Right forelimb (tissue), 1 donor: ENCODE results near the gene AWAT1.
"Not testable (repeated sequence)": the region's sequence is repeated elsewhere in the genome, so short reads cannot be mapped to it uniquely, and the experiment has no call there.

ENCODE experiments used
- DNase-seq: peaks from one replicate; pipeline ENCODE4 v3.0.0-alpha.2; 2018

AWAT1 gene

DNA sequence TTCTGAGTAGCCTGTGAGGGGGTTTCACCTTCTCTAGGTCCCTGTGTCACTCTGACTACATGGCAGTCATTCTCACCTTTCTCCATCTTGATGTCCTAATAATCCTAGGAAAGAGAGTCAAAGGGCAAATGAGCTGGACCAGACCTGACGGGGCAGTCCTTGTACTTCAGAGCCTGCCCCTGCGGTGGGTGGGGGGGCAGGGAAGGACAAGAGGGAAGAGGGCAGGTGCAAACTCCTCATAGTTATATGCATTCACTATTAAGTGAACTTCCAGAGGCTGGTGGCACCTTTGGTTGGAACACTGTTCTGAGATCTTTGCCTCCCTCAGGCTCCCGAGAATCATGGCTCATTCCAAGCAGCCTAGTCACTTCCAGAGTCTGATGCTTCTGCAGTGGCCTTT lies at the start of gene AWAT1:
TSS of gene AWAT1 (plus strand) at position 301 of the 400 bp plus-strand sequence. CDS start at position 342, 41 bp downstream.
- DNase-seq: no peak

DNA sequence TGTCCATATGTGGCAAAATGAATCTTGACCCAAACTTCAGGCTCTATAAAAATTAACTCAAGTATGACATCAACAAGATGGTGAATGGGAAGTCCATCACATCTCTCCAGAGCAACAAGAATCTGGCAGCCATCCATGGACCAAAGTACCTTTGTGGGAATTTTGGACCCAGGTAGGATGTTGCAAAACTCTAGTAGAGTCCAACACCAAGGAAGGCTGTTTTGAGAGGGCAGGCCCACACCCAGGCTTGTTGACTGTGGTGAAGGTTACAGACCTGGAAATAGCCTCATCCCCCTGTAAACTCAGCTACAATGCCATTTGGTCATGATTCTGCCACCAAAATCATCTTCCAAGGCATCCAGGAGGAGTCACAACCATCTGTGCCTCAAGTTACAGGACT lies 44.2 kb upstream of the AWAT1 start:
- no peak for DNase-seq

DNA sequence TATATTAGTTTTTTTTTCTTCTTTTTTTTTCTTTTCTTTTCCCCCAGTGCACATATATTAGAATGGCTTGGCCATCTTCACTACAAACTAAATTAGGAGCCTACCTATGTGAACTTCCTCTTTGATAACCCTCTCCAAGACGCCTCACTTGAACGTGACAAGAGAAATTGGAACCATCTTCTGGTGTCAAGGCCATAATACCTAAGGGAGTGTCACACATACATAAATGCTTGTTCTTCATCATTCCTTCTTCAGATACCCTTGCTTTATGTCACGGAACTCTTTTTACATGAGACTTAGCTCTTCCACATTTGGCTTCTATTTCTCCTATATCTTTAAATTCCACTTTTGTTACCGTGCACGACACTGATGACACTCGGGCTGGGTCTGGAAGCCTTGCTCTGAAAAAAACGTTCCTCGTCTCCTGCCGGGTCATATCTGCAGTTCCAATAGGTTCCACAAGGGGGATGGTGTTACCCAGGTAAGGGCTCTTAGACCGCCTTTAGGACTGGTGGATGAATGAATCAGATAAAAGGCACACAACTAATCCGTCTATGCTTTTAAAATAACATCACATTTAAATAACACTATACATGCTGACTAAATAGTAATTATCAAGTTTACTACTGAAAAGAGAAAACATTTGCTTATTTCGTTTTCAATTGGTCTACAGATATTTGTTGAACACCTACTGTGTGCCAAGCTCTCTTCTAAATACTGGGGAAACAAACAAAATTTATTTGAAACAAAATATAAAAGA lies 37.3 kb upstream of the AWAT1 start:
- no peak for DNase-seq

DNA sequence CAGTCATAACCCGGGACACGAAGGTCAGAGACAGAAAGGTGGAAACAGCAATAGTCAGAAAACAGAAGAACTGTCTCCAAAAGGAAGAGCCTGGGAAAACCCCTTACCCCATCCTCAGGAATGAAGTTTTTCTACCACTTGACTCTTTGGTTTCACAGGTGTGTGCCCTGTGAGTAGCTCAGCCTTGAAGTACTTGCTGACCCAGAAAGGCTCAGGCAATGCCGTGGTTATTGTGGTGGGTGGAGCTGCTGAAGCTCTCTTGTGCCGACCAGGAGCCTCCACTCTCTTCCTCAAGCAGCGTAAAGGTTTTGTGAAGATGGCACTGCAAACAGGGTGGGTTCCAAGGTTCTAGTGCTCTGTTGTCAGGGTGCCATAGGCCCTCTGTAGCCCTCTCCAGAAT lies 32.7 kb upstream of the AWAT1 start:
- DNase-seq: no peak

DNA sequence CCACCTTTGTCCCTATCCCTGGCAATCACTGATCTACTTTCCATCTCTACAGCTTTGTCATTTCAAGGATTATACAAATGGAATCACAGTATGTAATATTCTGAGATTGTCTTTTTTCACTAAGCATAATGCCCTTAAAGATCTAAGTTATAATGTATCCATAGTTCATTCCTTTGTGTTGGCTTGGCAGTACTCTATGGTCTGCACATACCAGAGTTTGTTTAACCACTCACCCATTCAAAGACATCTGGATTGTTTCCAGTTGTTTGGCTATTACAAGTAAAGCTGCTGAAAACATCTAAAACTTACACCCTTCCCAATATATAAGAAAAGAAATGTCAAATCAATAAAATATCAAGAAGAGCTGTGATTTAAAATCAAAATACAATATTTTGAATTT lies 26.0 kb upstream of the AWAT1 start:
- no peak for DNase-seq

DNA sequence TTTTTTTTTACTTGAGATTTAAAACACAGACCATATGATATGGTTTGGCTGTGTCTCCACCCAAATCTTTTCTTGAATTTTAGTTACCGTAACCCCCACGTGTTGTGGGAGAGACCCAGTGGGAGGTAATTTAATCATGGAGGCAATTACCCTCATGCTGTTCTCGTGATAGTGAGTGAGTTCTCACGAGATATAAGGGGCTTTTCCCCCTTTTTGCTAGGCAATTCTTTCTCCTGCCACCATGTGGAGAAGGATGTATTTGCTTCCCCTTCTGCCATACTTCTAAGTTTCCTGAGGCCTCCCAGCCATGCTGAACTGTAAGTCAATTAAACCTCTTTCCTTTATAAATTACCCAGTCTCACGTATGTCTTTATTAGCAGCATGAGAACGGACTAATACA lies 24.9 kb upstream of the AWAT1 start:
- not testable (repeated sequence) for DNase-seq

DNA sequence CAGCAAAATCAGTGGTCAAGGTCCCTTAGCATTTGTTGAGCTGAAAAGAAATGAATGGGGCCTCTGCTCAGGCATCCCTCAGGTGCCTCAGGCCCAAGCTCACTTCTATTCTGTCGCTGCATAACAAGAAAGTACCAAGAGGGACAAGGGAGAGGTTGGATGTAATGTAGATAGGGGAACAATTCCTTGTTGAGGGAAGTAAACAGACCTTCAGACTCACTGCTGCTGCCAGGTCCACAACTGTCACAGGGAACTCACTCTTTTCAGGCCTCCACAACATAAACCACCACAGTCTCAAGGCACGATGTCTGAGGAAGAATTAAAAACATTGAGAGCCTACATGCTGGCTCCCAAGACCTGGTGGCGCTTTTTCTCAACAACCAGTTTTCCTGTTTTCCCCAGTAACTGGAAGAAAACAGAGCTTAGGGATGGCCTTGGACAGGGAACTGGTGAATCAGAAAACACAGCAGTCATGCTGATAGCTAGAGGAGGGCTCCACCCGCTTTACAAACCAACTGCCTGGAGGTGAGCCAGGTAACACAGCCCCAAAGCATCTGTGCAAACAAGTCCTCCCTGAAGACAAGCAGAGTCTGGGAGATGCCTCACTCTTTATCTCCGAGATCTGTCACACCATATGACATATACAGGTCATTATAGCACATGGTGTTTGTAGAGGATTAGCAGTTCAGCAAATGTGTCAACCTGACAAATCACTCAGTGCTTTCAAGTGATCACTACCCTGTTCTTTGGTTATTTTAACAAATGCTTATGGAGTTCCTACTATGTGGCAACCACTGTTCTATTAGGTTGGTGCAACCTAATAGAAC lies 14.3 kb upstream of the AWAT1 start:
- DNase-seq: no peak

DNA sequence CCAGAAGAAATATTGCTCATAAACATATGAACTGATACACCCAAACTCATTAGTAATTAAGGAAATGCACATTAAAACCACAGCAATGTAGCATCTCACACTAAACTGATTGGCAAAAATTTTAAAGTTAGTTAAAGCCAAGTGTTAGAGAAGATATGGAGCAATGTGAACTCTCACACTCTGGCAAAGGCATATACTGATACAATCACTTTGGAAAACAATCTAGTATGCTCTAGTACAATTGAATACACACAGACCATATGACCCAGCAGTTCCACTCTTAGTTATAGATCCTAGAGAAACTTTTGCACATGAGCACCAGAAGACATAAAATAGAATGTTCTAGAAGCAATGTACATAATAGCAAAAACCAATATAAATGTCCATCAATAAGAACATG lies 8.4 kb upstream of the AWAT1 start:
- DNase-seq: no peak

DNA sequence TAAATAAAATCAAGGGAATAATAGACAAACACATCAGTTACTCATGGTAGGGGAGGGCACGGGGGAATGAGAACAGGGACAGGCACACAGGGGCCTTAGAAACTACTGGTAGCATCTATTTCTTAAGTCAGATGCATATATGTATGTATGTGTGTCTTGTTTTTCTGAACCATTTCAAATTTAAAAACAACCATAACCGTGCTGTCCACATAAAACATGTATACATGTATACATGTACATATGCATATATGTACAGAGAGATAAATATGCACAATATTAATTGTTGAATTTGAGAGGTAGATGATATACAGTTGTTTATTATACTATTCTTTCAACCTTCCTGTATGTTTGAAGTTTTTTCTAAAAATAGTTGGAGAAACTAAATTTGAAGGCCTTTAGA lies 7.8 kb upstream of the AWAT1 start:
- no peak for DNase-seq

DNA sequence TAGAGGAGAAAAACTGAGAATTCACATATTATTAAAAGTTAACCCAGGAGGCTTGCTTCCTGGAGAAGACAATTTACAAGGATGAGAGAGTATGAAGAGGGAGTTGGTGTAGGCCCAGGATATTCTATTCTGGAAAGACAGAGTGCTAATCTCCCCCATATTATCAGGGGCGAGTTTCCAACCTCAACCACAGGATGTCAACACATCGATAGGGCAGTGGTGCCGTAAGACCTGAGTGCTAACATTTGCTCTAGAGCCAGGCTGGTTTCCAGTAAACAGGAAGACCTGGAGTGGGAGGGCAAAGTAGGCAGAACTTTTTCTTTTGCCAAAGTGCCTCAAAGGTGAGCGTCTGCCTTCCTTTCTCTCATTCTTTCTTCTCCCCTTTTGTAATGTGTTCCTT lies 2.8 kb upstream of the AWAT1 start:
- DNase-seq: no peak

DNA sequence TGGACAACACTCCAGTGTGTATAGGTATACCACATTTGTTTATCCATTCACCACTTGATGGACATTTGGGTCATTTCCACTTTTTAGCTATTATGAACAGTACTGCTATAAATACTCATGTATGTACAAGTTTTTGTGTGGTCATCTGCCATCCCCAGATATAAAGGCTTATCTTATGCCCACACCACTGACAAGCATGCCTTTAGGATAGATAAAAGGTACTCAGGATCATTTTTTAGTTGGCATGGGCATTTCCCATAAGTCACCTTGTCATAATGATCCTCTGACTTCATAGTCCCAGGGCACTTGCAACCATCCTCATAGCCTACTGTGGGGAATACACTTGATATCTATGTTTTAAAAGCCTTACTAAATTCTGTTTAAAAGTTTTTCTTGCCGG lies 6.3 kb downstream of the AWAT1 start:
- DNase-seq: no peak

DNA sequence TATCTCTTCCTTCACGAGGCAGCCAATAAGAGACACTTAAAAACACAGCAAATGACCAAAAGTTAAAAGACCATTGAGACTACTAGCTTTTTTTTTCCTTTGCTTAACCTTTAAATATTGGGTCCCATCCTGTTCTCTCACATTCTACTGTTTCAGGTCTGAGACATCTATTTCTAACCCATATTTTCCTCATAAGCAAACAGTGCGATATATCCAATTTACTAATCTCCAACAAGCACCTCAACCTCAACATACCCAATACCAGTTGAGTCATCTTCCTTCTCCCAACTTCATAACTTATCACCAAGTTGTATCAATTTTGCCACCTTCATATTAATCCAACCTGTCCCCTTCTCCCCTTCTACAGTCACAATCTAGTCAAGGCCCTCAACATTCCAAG lies 7.0 kb downstream of the AWAT1 start:
- no peak for DNase-seq

DNA sequence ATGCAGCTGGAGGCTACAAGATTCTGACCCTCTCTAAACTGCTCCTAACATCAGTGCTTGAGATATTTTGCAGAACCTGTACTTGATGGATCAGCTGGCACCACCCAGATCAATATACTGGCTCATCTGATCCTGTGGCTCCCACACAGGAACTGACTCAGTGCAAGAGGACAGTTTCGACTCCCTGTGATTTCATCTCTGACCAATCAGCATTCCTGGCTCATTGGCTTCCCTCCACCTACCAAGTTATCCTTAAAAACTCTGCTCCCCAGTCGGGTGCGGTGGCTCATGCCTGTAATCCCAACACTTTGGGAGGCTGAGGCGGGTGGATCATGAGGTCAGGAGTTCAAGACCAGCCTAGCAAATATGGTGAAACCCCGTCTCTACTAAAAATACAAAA lies 9.1 kb downstream of the AWAT1 start:
- not testable (repeated sequence) for DNase-seq

DNA sequence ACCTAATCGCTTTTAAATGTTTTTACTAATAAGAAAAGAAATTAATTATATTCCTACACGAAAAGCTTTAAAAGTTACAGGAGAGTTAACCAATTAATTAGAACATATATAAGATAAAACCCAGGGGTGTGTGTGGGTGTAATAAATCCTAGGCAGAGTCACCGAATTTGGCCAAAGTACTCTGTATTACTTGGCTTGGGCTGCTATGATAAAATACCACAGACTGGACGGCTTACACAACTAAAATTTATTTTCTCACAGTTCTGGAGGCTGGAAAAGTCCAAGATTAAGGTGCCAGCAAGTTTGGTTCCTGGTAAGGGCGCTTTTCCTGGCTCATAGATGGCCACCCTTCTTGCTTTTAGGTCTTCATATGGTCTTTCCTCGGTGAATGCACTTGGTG lies 10.4 kb downstream of the AWAT1 start:
- no peak for DNase-seq

DNA sequence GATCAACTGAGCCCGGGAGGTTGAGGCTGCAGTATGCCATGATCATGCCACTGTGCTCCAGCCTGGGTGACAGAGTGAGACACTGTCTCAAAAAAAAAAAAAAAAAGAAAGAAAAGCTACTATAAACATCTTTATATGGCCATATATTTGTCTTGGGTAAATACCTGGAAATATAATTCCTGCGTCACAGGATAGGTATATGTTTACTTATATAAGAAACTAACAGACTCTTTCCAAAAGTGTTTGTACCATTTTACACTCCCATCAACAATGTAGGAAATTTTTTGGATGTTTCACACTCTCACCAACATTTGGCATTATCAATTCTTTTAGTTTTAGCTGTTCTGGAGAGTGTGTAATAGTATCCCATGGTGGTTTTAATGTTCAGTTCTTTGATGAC lies 12.8 kb downstream of the AWAT1 start:
- no peak for DNase-seq

DNA sequence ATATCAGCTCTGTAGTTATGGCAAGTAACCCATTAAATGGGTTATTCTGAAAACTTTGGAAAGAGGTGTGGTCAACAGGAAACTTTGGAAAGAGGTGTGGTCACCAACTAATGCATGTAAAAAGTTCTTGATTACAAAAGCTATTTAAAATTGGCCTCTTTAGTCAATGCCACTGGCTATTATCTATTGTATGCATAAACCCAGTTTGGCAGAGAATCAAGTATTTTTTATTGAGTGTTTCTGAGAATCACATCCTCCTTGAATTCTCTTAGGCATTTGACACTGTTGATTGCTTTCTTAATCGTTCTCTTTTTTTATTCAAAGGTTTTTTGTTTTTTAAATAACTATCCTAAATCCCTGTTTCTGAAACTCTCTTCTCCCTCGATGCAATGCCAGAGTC lies 18.0 kb downstream of the AWAT1 start:
- no peak for DNase-seq

DNA sequence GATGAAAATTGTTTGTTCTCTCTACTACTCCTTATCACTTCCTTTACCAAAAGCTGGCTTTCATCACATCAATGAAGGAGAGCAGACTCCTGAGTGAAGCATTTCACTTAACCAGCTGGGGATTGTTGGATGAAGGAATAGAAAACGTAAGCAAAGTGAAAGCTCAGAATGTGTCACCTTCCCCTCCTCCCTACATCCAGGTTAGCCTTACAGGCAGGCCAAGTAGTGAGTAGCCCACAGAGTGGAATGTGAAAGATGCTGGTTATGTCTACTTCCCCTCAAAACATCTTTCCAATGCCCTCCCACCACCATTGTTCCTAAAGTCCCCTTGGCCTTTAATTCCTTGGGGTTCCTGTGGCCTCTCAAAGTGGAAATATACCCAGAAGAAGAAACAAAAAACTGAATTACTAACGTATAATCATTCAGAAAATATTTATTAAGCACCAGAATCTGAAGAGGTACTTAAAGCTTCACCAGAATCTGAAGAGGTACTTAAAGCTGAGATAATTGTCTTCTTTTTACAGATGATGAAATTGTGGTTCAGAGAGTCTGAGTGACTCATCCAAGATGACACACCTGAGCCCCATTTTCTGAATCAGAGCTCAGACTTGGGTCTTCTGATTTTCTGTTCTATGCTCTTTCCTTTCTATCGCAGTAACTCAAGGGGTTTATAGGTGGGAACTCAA lies 19.1 kb downstream of the AWAT1 start:
- no peak for DNase-seq

DNA sequence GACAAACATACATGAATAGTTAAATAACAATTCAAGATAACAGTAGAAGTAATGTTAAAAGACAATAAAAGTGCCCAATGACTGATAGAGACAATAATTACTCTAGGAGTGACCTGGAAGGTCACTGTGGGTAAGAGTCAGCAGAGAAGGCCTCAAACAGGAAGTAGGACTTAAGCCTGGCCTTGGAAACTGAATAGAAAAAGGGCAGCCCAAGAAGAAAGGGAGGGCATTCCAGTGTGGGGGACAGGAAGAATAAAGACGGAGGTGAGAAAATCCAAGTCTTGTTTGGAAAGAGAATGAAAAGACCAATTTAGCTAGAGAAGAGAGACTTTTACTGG lies 19.6 kb downstream of the AWAT1 start:
- DNase-seq: no peak

DNA sequence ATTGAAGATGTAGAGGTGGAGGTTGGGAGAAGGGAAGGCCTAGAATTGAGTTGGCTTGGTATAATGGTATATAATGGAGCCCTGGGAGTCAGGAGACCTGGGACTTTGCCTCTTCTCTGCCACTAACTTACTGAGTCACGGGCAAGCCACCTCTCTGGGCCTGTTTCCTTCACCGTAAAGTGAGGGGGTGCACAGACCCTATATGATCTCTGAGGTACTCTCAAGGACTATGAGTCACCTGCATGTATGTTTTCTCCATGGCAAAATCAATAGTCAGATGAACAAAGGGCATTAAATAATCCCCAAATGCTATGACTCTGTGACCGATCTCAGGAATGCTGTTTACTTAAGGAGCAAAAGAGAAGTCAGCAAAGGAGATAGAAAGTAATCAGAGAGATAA lies 20.5 kb downstream of the AWAT1 start:
- DNase-seq: no peak

DNA sequence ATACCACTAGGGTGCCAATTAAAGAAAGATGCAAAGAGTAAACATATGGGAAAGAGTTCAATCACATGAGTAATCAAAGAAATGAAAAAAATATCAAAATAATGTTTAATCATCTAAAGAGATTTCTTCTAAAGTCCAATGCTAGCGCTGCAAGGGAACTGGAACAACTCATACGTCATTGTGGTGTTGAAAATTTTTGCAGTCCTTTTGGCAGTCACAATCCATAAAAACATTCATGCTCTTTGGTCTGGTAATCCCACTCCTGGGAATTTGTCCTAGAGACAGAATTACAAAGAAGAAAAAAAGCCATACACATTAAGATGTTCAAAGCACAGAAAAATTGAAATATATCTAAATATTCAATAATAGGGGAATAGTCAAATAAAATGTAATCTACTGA lies 21.0 kb downstream of the AWAT1 start:
- DNase-seq: no peak

DNA sequence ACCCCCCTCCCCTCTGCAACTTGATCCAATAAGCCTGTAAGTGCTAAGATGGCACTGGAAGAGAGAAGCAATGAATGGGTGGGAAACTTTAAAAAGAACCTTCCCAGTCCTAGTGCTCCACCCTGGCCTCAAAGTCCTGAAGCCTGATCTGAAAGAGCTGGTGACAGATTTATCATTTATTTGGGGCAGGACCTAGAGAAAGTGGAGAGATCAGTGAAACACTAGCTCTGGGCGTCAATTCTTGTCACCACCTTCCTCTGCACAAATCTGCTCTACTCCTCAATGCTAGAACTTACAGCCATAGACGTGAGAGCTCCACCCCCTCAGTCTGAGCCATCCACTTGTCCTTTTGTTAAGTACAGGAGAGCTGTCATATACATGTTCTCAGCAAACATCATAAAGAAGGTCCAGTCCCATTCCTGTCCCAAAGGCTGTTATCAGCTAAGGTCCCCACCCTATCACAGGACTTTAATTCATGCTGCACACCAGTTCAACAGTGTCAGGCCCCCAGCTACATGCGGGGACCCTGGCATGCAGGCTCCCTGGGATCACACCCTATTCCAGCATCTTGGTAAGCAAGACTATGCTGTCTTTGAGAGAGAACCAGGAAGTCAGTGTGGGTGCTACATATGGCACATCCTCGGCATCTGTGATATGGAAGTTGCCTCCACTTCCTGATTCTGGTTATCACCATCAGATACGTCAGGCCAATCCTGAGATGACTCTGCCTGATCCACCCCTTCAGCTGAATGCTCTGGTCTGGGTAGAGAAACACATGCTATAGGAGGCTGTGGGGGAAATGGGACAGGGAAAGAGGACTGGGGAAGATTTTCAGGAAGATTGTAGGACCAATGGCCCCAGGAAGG lies 23.2 kb downstream of the AWAT1 start:
- DNase-seq: no peak

DNA sequence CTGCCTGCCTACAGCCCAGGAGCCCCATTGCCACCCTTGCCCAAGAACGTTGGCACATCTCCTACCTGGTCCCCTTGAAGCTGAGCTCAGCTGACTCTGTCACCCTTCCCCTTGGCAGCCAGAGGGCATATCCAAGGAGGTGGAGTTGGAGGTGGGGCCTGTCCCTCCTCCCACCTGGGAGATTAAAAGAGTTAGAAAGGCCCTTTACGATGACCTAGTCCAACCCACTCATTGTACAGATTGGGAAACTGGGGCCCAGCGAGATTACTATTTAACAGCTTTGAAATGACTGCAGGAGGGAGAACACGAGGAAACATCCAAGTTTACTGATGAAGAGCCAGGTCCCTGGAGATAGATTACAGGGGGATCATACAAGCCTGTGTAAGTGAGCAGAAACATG lies 25.6 kb downstream of the AWAT1 start, which contains the start of gene P2RY4:
TSS of gene P2RY4 (minus strand) at position 101 of the 400 bp plus-strand sequence. CDS start 580 bp downstream, outside the sequence.
- DNase-seq: no peak
